ENCODE results near the gene GLYATL2.

GLYATL2 gene

GRCh38 chr11:58880625-58881024 is 36.1 kb upstream of the GLYATL2 start:
- Histone ChIP-seq H3K4me1 (ENCODE audit: low read depth, poor library complexity, severe bottlenecking) (no peaks in the 10 kb centered on the region), H3K27me3 (ENCODE audit: insufficient read depth, low read depth) (no peaks in the 10 kb centered on the region), H3K9ac (no peak overlapping the region), H3K4me2 (no peak overlapping the region), H2AFZ (ENCODE audit: low read depth) (no peak overlapping the region), H3K79me2 (ENCODE audit: insufficient read depth, low read depth) (no peaks in the 10 kb centered on the region), H4K20me1 (ENCODE audit: insufficient read depth) (no peaks in the 10 kb centered on the region), H3K4me3 (IDR thresholded peaks at IDR 0.05; ENCODE audit: insufficient read depth, low read depth, low read length) (no peak overlapping the region), H3K27ac (no peak overlapping the region), H3K36me3 (ENCODE audit: insufficient read depth) (no peaks in the 10 kb centered on the region)
- no peak for TF ChIP-seq CTCF (conservative IDR thresholded peaks at IDR 0.05; ENCODE audit: low read depth, low read length)

- H4K20me1 ChIP-seq (ENCODE audit: insufficient read depth) = no peaks in the 10 kb centered on the region
- no peaks in the 10 kb centered on the region for H3K79me2 ChIP-seq (ENCODE audit: insufficient read depth, low read depth)
- no peaks in the 10 kb centered on the region for H3K27me3 ChIP-seq (ENCODE audit: insufficient read depth, low read depth)
- H3K27ac ChIP-seq = no peak overlapping the region
- H3K36me3 ChIP-seq (ENCODE audit: insufficient read depth) = no peaks in the 10 kb centered on the region
- no peak overlapping the region for H3K4me2 ChIP-seq
- no peak overlapping the region for H2AFZ ChIP-seq (ENCODE audit: low read depth)
- H3K4me1 ChIP-seq (ENCODE audit: low read depth, poor library complexity, severe bottlenecking) = no peaks in the 10 kb centered on the region
- no peak overlapping the region for H3K9ac ChIP-seq
- no peak overlapping the region for H3K4me3 ChIP-seq (IDR thresholded peaks at IDR 0.05; ENCODE audit: insufficient read depth, low read depth, low read length)
- TF ChIP-seq CTCF (conservative IDR thresholded peaks at IDR 0.05; ENCODE audit: low read depth, low read length) = no peak
Measured at GRCh38 chr11:58880166-58880565, 35.7 kb upstream of the GLYATL2 start.

GRCh38 chr11:58867556-58867955 is 23.1 kb upstream of the GLYATL2 start:
- H3K4me1 ChIP-seq (ENCODE audit: low read depth, poor library complexity, severe bottlenecking) = no peaks in the 10 kb centered on the region
- no peaks in the 10 kb centered on the region for H3K79me2 ChIP-seq (ENCODE audit: insufficient read depth, low read depth)
- no peak overlapping the region for H2AFZ ChIP-seq (ENCODE audit: low read depth)
- no peaks in the 10 kb centered on the region for H3K36me3 ChIP-seq (ENCODE audit: insufficient read depth)
- no peak overlapping the region for H3K4me2 ChIP-seq
- H3K4me3 ChIP-seq (IDR thresholded peaks at IDR 0.05; ENCODE audit: insufficient read depth, low read depth, low read length) = no peak overlapping the region
- H3K27ac ChIP-seq = no peak overlapping the region
- no peaks in the 10 kb centered on the region for H4K20me1 ChIP-seq (ENCODE audit: insufficient read depth)
- no peak overlapping the region for H3K9ac ChIP-seq
- no peak for TF ChIP-seq CTCF (conservative IDR thresholded peaks at IDR 0.05; ENCODE audit: low read depth, low read length)
- H3K27me3 ChIP-seq (ENCODE audit: insufficient read depth, low read depth) = no peaks in the 10 kb centered on the region

GRCh38 chr11:58866788-58867187 is 22.3 kb upstream of the GLYATL2 start:
- no peaks in the 10 kb centered on the region for H4K20me1 ChIP-seq (ENCODE audit: insufficient read depth)
- no peaks in the 10 kb centered on the region for H3K36me3 ChIP-seq (ENCODE audit: insufficient read depth)
- H2AFZ ChIP-seq (ENCODE audit: low read depth) = no peak overlapping the region
- H3K27me3 ChIP-seq (ENCODE audit: insufficient read depth, low read depth) = no peaks in the 10 kb centered on the region
- H3K27ac ChIP-seq = no peak overlapping the region
- no peak overlapping the region for H3K4me2 ChIP-seq
- no peak overlapping the region for H3K4me3 ChIP-seq (IDR thresholded peaks at IDR 0.05; ENCODE audit: insufficient read depth, low read depth, low read length)
- H3K4me1 ChIP-seq (ENCODE audit: low read depth, poor library complexity, severe bottlenecking) = no peaks in the 10 kb centered on the region
- H3K9ac ChIP-seq = no peak overlapping the region
- no peak for TF ChIP-seq CTCF (conservative IDR thresholded peaks at IDR 0.05; ENCODE audit: low read depth, low read length)
- no peaks in the 10 kb centered on the region for H3K79me2 ChIP-seq (ENCODE audit: insufficient read depth, low read depth)

- H3K9ac ChIP-seq = no peak overlapping the region
- H3K4me1 ChIP-seq (ENCODE audit: low read depth, poor library complexity, severe bottlenecking) = no peaks in the 10 kb centered on the region
- H4K20me1 ChIP-seq (ENCODE audit: insufficient read depth) = no peaks in the 10 kb centered on the region
- H3K79me2 ChIP-seq (ENCODE audit: insufficient read depth, low read depth) = no peaks in the 10 kb centered on the region
- no peak for TF ChIP-seq CTCF (conservative IDR thresholded peaks at IDR 0.05; ENCODE audit: low read depth, low read length)
- H3K4me2 ChIP-seq = no peak overlapping the region
- no peaks in the 10 kb centered on the region for H3K27me3 ChIP-seq (ENCODE audit: insufficient read depth, low read depth)
- H3K36me3 ChIP-seq (ENCODE audit: insufficient read depth) = no peaks in the 10 kb centered on the region
- H3K4me3 ChIP-seq (IDR thresholded peaks at IDR 0.05; ENCODE audit: insufficient read depth, low read depth, low read length) = no peak overlapping the region
- H2AFZ ChIP-seq (ENCODE audit: low read depth) = no peak overlapping the region
- H3K27ac ChIP-seq = no peak overlapping the region
Measured at GRCh38 chr11:58864335-58864734, 19.8 kb upstream of the GLYATL2 start.

Measured in KMS-11 (cell line).